ENCODE measurements around the gene TMEM245.
"Not testable (repeated sequence)": the region's sequence is repeated elsewhere in the genome, so short reads cannot be mapped to it uniquely, and the experiment has no call there.

TMEM245 gene

DNA sequence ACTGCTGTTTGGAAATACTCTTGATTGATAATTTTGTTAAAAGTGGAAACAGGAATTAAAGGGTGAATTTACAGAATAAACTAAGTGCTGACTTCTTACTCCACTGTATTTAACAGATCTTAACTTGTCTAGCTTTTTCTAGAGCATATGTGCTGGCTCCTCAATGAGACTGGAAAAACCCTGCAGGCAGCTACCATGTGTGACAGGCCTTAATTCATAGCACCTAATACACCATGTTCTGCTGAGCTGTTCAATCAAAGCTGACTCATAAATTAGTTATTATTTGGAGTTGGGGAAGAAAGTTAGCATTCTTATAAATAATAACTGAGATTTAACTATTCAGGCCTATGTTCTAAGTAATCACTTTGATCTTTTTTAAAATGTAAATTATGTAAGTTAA, 135.9 kb downstream of the TMEM245 start:
- no peak for DNase-seq (ENCODE audit: low read depth)

DNA sequence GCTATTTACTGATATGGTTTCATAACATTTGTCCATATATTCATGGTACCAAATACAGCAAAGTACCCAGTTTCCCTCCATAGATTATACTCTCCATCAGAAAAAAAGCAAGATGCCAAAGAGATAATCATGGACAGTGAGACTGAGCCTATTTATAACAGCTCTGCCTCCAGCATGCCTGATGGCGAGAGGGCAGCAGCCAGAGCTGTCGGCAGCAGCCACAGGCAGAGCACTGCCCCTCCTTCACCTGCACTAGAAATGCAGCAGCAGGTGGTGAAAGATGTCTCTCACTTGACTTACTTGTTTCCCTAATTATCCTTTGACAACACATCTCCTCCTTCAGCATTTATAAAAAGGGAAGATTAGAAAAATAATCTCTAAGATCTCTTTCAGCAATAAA, 138.9 kb downstream of the TMEM245 start:
- DNase-seq (ENCODE audit: low read depth), result no peak

DNA sequence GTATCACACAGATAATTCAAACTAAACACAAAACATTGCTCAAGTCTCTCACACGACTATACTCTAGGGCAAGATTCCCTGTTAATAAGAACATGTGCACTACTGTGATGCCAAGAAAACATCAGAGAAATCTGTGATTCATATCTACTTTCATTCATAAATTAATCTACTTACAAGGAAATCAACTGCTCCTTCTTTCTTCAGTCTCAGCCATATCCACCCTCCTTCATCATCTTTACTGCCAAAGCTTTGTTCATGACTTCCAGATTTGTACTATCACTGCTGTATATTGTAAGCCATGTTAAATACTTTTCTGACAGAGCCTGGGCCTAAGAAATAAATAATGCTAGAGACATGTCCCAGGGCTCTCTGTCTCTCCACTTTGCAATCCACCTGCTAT, 141.5 kb downstream of the TMEM245 start:
- DNase-seq (ENCODE audit: low read depth), result no peak

DNA sequence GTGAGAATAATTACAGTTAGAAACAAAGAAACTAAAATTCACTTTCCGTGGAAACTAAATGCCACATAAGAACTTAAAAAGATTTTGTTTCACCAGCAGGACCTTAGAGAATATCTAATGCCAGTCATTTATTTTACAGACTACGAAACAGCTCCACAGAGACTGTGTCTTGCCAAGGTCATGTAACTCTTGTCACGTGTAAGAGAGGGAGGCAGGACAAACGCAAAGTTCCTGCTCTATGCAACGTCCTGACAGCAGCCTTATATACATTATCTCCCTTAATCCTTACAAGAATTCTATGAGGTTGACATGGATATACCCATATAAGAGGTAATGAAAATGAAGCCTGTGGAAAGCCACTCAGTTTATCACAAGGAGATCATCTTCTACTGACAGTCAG, 145.9 kb downstream of the TMEM245 start:
- DNase-seq (ENCODE audit: low read depth), result no peak

DNA sequence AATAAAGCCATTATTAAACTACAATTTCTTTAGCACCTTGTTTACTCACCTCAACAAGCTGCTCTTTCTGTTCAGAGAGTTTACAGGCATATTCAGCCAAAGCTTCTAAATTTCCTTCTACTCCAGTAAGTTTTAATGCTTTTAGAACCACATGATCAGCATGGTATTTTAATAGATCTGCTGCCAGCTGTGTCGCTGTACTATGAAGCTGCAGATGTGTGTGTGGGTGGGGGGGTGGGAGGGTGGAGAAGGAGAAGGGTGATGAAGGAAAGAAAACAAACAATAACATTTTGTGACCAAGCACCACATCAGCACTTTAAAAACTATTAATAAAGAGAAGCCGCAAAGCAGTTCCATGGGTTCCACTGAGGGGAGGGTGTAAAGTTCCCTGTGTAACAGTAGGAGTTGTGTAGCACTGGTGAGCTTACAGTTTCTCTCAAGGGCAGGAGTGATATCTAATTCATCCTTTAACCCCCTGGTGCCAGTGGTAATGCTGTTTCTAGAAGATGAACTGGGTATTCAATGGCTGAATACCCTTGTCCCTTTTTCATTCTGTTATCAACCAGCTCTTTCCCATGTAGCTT, 147.0 kb downstream of the TMEM245 start:
- DNase-seq (ENCODE audit: low read depth), result no peak

DNA sequence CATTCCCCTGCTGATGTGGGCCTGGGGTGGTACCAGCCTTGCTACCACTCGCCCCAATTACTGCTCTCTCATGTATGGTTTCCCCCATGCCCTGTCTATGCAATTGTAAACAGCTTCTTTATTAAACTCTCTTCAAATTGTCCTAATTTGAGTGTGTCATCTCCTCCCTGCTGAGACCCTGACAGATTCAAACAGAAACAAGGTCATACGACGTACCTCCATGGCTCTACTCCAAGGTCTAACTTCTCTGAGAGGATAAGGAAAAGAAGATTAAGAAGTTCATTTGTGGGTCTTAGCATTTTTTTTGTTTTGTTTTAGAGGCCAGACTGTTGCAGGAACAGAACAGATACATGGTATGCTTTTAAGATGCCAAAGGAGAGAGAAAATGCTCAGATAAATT, 147.6 kb downstream of the TMEM245 start:
- no peak for DNase-seq (ENCODE audit: low read depth)

DNA sequence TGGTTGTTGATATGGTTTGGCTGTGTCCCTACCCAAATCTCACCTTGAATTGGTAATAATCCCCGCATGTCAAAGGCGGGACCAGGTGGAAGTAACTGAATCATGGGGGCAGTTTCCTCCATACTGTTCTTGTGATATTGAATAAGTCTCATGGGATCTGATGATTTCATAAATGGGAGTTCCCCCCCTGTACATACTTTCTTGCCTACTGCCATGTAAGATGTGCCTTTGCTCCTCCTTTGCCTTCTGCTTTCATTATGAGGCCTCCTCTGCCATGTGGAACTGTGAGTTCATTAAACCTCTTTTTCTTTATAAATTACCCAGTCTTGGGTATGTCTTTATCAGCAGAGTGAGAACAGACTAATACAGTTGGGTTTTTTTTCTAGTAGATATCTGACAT, 148.4 kb downstream of the TMEM245 start:
- not testable (repeated sequence) for DNase-seq (ENCODE audit: low read depth)

DNA sequence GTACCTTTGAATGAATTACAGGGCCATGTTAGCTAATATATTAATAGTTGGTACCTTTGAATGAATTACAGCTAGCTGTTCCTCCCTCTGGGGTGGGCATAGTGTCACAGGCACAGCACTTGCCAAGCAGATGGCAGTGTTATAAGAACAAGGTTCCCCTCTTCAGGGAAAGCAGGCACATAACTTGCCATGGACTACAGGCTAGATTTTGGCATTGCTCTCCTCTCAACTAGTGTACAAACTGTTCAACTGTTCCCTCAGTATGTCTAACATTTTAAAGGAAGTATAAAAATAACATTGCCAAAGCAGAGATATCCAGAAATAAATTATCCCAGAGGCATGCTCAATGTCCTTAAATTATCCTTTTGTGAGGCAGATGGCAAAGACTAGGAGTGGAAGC, 151.8 kb downstream of the TMEM245 start:
- DNase-seq (ENCODE audit: low read depth), result no peak
